ENCODE measurements around the gene UXS1.

GRCh38 chr2:106054880-106055655 lies 139.0 kb downstream of the UXS1 start:
- no peak for TF ChIP-seq EZH2phosphoT487 (IDR thresholded peaks at IDR 0.05; ENCODE audit: borderline replicate concordance, low read depth, low read length)
- TF ChIP-seq, protein P1, sequence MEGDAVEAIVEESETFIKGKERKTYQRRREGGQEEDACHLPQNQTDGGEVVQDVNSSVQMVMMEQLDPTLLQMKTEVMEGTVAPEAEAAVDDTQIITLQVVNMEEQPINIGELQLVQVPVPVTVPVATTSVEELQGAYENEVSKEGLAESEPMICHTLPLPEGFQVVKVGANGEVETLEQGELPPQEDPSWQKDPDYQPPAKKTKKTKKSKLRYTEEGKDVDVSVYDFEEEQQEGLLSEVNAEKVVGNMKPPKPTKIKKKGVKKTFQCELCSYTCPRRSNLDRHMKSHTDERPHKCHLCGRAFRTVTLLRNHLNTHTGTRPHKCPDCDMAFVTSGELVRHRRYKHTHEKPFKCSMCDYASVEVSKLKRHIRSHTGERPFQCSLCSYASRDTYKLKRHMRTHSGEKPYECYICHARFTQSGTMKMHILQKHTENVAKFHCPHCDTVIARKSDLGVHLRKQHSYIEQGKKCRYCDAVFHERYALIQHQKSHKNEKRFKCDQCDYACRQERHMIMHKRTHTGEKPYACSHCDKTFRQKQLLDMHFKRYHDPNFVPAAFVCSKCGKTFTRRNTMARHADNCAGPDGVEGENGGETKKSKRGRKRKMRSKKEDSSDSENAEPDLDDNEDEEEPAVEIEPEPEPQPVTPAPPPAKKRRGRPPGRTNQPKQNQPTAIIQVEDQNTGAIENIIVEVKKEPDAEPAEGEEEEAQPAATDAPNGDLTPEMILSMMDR (conservative IDR thresholded peaks at IDR 0.05; ENCODE audit: low read length): no peak
